Limb (tissue), 2 donors: Measurements from ENCODE around the gene NME4.
"Not testable (repeated sequence)": the region's sequence is repeated elsewhere in the genome, so short reads cannot be mapped to it uniquely, and the experiment has no call there.

ENCODE experiments used
- DNase-seq, 2 donors: peaks; one replicate each; pipeline ENCODE4 v3.0.0-alpha.2; 2016; ENCODE audit errors: extremely low spot score in 2 of 2

Gene NME4

DNA sequence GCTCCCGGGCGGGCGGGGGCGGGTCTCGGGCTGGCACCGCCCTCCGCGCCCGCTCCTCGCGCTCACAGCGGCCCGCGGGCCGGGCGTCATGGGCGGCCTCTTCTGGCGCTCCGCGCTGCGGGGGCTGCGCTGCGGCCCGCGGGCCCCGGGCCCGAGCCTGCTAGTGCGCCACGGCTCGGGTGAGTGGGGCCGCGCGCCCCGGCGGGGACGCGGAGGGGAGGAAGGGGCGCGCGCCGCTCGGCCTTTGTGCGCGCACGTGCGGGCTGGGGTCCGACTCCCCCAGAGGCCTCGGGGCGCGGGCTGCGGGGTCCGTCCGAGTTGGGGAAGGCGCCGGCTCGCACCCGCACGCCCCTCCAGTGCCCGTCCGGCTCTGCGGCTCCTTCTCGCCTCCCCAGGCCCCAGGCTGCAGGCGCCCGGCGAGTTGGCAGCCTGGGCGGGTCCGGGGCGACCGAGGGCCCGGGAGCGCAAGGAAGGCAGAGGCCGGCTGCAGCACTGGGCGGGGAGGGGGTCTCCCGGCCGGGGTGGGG is at the start of gene NME4:
Gene NME4, plus strand, starts transcription at position 65 of the 527 bp plus-strand sequence. Its CDS starts 24 bp downstream, at position 89.
- DNase-seq, result peak in 1 of 2 donors; percentile 72

- no peak for DNase-seq
Observed at GRCh38 chr16:347203-347602, 49.8 kb upstream of the NME4 start.

GRCh38 chr16:348495-348894 is 48.5 kb upstream of the NME4 start:
- not testable (repeated sequence) for DNase-seq

DNA sequence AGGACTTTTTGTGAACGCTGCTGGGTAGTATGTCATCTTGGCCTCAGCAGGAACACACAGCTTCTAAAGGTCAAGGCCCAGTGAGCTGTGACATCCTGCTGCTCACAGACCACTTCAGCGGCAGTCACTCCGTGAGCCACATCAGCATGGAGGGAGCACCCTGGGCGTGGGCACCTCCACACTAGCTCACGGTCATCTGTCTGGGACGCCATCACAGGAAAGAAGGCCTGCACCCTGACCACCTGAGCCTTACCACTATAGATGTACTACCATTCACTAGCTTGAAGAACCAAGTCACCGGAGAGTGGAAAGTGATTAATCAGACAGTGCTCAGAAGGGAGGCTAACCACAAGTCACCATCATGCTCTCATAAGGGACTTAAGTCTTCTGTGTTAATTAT is 47.8 kb upstream of the NME4 start:
- no peak for DNase-seq

DNA sequence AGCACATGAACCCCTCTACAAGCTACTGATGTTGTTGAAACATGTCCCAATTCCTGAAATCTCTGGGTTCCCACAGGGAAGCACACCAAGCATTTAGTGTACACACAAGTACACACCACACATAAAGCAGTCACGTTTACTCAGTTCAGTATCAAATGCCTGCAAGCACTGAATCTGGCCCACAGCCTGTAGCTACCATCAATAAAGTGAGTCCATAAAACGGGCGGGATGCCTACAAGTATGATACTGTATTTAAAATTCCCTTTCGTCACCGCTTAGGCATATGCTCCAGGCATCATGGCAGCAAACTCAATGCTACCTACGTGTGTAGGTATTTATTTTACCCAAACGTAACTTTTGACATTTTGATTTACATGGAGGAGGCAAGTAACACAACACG is 46.8 kb upstream of the NME4 start:
- DNase-seq, result no peak

DNA sequence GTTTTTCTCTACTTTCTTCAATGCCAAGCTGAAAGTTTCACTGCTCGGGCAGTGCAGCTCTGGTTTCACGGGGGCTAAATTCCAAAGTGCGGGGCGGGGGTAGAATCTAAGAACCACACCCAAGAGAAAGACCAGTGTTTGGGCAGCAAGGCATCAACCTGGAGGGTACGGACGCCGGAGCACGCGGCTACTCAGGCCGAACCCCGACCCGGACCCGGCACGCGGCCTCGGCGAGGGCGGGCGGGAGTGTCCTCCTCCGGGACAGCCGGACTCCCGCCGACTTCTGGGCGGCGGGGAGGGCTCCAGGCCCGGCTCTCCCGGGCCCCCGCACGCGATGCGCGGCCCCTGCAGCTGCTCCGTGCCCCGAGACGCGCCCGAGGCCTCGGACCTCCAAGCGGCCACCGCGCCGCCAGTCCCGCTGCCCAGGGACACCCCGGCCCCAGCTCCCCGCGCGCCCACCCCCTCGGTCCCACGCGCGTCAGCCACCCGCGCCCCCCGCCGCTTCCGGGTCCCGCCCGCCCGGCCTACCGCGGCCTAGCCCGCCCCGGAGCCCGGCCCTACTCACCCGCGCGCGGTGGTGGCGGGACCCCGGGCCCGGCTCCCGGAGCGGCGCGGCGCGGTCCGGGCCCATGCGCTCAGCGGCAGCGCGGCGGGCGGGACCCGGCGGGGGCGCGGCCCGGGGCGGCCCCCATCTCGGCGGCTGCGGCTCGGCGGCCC is 45.0 kb upstream of the NME4 start:
- DNase-seq, result peak in 1 of 2 donors; percentile 64

DNA sequence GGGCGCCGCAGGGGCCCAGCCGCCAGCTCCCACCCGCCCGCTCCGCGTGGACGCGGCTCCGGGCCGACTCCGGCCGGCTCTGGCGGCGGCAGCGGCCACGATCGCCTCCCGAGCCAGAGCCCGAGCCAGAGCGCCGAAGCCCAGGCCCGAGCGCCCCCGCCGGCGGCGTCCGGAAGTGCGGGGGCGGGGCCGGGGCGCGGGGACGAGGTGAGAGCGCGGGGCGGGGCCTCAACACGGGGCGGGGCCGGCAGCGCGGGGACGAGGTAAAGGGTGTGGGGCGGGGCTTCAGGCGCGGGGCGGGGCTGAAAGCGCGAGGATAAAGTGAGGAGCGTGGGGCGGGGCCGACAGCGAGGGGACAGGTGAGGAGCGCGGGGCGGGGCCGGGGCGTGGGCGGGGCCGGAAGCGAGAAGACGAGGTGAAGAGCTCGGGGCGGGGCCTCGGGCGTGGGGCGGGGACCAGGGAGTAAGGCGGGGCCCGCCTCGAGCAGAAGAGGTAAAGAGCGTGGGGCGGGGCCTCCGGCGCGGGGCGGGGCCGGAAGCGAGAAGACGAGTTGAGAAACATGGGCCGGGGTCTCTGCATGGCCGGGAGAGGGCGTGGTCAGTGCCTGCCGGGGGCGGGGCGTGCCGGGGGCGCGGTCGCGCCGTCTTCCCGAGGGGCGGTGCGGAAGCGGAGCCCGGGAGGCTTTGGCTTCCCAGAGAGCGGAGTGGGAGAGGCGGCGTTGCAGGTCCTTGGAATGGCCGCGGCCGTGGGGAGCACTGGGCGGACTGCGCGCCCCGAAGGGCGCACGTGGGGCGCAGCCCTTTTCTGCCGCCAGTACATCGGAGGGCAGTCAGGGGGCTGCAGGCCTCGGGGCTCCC is 44.2 kb upstream of the NME4 start, which contains the start of gene AXIN1:
Gene AXIN1, minus strand, starts transcription at position 177 of the 857 bp plus-strand sequence. CDS start 5,698 bp downstream, outside the sequence.
- DNase-seq, result peak; percentile 89 to 99

DNA sequence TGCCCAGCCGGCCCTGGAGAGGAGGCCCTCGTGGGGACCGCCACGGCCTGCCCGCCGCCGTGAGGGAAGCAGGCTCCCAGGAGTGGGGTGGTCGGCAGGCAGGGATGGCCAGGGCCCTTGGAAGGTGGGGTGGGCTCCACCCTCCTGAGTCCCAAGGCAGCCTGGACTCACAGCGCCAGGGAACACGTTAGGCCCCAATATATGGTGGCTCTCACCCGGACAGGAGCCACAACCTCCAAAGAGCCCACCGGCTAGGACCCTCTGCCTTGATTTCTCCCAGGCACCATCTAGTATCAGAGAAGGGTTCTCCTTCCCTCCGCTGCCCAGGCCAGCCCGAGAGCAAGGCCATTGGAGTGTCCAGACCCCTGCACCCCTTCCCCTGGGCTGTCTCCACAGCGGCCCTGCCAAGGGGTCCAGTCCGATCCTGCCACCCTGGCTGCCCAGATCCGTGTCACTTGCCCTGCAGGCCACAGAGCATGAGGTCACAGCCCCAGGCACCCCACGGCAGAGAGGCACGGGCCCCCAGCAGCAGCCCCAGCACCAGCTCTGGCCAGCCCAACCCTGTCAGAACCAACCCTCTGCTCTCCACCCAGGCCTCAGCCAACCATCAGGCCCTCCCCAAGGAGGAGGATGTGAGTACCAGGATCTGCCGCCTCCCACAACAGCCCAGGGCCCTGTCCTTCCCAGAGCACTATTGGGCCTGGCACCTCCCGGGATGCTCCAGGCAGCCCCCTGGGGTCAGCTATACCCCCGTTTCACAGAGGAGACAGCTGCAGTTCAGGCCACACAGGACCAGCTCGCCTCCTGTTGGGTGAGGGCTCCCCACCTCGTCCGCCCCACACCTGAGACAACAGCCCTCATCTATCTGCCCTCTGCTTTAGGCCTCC is 43.4 kb upstream of the NME4 start:
- peak in 1 of 2 donors; percentile 34 for DNase-seq

DNA sequence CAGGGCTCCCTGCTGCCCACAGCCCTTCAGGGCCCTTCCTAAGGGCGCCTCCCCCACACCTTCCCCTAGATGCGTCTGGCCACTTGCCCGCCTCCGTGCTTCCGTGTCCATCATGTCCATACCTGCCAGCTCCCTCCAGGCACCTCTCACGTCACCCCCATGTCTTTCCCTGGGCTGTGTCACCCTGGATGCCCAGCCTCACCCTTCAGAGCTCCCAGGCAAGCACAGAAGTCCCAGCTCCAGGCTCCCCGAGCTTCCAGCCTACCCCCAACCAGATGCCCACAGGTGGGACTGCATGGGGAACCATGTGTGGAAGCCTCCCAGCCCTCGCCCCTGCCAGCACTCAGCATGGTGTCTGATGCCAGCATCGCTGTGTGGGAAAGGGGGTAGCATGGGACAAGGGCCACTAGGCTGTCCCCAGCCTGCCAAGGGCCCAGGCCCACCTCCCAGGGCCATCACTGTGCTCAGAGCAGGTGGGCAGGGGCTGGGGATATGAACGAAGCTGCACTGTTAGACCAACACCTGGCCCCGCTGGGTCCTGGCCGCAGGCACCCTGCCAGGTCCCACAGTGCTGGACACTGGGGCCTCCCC is 42.6 kb upstream of the NME4 start:
- DNase-seq, result peak in 1 of 2 donors; percentile 34

- DNase-seq, result peak in 1 of 2 donors; percentile 29
Observed at GRCh38 chr16:354971-355461, 42.0 kb upstream of the NME4 start.

DNA sequence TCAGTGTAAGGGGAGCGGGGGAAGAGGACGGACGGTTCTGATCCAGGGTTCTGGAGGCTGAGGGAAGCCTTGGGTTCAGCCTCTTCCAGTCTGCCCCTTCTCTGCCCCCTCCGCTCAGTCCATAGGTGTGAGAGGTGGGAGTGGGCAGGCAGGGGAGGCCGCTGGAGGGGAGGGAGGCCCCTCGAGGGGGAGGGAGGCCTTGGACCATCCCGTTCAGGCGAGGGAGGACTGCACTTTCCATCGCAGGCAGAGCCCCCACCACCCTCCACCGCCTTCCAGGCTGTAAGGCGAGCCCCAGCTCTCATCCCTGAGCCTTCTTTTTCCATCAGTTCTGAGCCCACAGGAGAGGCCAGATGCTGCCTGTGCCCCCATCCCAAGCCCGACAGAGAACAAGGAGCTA is 40.3 kb upstream of the NME4 start:
- DNase-seq, result no peak

DNA sequence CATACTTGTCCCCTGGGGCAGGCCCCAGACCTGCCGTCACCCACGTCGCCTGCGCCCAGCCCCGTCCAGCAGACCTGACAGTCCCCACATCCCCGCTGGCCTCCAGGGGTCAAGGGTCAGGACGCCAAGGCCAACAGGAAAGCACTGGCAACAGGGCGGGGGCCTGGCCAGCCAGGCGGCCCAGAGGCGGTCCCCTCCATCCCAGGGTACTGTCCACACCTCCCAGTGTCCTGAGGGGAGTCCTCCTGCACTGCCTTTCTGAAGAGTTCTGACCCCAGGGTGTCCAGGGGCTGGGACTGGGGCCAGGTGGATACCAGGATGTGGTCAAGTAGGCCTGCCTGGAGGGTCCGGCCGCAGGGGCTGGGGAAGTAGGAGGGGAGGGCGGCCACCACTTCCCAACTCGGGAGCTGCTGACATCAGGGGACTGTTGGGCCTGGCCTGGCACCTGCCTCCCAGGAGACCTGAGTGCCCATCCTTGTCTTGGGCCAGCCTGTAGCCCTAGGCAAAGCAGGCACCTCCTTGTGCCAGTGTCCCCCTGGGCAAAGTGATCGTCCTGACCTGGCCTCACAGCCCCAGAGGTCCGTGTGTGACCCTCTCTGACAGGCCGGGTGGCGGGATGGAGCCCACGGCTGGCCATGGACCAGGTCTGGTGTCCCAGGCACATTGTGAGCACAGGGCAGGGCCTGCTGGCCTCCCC is 37.8 kb upstream of the NME4 start:
- no peak for DNase-seq

GRCh38 chr16:359871-360697 is 36.9 kb upstream of the NME4 start:
- DNase-seq, result no peak

- DNase-seq, result no peak
Observed at GRCh38 chr16:360698-361336, 36.2 kb upstream of the NME4 start.

- no peak for DNase-seq
Observed at GRCh38 chr16:361341-361871, 35.6 kb upstream of the NME4 start.

DNA sequence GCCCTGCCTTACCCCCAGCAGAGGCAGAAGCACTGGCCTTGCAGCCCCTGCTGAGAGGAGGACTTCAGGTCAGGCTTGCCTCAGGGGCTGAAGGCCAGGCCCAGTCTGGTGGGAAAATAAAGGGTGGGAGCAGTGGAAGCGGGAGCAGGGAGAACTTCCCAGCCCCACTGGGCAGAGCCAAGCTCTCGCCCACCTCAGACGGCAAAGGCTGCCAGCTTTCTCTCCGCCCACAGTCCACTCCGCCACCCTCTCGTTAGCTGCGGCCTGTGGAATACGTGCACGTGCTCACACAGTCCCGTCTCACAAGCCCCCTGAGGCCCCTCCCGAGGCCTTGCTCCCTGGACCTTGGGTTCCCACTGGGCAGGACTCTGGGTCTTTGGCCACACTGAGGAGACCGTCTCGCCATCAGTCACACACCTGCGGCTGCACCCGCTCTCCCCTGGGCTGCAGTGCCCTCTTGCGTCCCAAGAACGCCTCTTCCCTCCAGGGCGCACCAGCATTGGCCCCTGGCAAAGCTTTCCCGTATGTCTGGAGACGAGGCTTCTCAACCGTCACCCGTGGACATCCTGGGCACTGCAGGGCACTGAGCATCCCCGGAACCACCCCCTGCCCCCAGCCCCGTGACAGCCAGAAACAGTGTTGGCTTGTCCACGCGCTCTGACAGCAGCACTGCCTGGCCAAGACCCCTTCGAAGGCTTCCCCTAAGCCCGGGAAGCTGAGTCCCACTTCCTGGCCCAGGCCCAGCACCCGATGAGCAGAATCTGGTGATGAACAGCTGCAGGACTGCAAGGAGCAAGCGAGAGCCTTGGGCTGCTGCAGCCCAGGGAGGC is 34.9 kb upstream of the NME4 start:
- peak in 1 of 2 donors; percentile 72 for DNase-seq

DNA sequence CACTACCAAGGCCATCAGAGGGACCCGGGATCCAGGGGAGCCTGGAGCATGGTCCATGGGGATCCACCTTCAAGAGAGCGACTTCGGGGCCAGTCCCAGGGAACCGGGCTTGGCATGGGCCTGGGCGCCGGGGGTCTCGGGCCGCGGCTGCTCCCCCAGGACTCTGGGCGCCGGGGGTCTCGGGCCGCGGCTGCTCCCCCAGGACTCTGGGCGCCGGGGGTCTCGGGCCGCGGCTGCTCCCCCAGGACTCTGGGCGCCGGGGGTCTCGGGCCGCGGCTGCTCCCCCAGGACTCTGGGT is 34.3 kb upstream of the NME4 start:
- not testable (repeated sequence) for DNase-seq
